Colonic mucosa (tissue), 4 donors: Measurements from ENCODE around the gene PARVG. TPM values are rescaled to one million over a fixed set of nuclear protein-coding genes. Genes with fewer than 3 reads are reported as not detected.

Source experiments
- DNase-seq: peaks from one replicate; pipeline ENCODE4 v3.0.0-alpha.2; 2020
- H3K27ac ChIP-seq: fragments of 200-600 bp; one replicate; pipeline ENCODE4 v1.8.0; 2021
- H3K27me3 ChIP-seq: fragments of 200-600 bp; one replicate; pipeline ENCODE4 v1.8.0; 2021
- H3K36me3 ChIP-seq: fragments of 200-600 bp; one replicate; pipeline ENCODE4 v1.8.0; 2021
- H3K4me1 ChIP-seq: fragments of 200-600 bp; one replicate; pipeline ENCODE4 v1.8.0; 2021; ENCODE audit warnings: mild to moderate bottlenecking
- H3K4me3 ChIP-seq: fragments of 200-600 bp; one replicate; pipeline ENCODE4 v1.8.0; 2021
- H3K9ac ChIP-seq, 2 donors: one replicate each; pipeline ENCODE4 v1.7.0; 2013; ENCODE audit warnings: control low read depth in 2 of 2, low read depth in 2 of 2, low read length in 2 of 2
- H3K9me3 ChIP-seq: fragments of 200-600 bp; one replicate; pipeline ENCODE4 v1.8.0; 2021
- intact Hi-C: fragments of 100-400 bp; cut with DNase I; formaldehyde crosslinking; loops from one replicate; pipeline ENCODE4 v1.14.1; 2022
- total RNA-seq, 2 donors: library from RNA; stranded (reverse); fragmentation: NEBNext Ultra II Directional in 1 of 2; extraction: Animal tissue kit (Norgen Biotek cat#: 25700) in 1 of 2; gene quantifications; one replicate each; pipeline ENCODE4 v1.2.1, GENCODE V29; 2021
- TF ChIP-seq, protein P1 (sequence below): fragments of 200-600 bp; IDR thresholded peaks from one replicate; pipeline ENCODE4 v1.8.0; 2022; ENCODE audit warnings: antibody characterized with exemption, mild to moderate bottlenecking
- donor health status: healthy.
- donor health status: DM: no; HTN: no; CAD: no.
- donor health status: DM: no; HTN: no; CAD: no.

PARVG gene
- total RNA-seq, 2 donors from 2014 or later = 2.4 to 4.1 TPM

DNA sequence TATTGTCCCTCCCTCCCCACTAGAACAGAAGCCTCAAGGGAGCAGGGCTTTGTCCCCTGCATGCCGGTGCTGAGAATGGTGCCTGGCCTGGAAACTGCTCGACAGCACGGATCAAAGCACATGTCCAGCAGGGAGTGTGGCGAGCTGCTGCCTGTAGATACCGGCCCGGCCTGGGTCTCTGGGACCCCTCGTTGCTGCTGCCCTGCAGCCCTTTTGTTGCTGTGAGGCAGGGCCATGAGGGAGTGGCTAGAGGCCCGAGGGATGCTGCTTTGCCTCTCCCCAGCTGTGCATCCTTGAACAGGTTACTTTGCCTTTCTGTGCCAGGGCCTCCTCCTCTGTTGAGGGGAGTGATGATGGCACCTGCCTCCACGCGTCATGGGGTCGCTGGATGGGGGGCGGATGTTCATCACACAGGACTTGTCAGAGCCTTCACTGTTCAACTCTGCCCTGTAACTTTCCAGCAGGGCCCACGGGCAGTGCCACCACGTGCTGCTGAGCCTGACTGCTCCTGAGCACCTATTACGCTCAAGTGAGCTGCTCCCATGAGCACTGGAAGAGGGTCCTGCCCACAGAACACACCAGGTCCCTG is 15.3 kb upstream of the PARVG start:
- H3K36me3 ChIP-seq = no peaks in the 10 kb centered on the region

GRCh38 chr22:44166498-44167276 is 14.0 kb upstream of the PARVG start:
- no peaks in the 10 kb centered on the region for H3K36me3 ChIP-seq
- H3K9me3 ChIP-seq = no peaks in the 10 kb centered on the region
- no peak overlapping the region for H3K9ac ChIP-seq
- H3K27me3 ChIP-seq = no peaks in the 10 kb centered on the region
- H3K27ac ChIP-seq = no peak overlapping the region
- no peaks in the 10 kb centered on the region for H3K4me1 ChIP-seq
- H3K4me3 ChIP-seq = no peak overlapping the region
- TF ChIP-seq, protein P1, sequence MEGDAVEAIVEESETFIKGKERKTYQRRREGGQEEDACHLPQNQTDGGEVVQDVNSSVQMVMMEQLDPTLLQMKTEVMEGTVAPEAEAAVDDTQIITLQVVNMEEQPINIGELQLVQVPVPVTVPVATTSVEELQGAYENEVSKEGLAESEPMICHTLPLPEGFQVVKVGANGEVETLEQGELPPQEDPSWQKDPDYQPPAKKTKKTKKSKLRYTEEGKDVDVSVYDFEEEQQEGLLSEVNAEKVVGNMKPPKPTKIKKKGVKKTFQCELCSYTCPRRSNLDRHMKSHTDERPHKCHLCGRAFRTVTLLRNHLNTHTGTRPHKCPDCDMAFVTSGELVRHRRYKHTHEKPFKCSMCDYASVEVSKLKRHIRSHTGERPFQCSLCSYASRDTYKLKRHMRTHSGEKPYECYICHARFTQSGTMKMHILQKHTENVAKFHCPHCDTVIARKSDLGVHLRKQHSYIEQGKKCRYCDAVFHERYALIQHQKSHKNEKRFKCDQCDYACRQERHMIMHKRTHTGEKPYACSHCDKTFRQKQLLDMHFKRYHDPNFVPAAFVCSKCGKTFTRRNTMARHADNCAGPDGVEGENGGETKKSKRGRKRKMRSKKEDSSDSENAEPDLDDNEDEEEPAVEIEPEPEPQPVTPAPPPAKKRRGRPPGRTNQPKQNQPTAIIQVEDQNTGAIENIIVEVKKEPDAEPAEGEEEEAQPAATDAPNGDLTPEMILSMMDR = no peak
- no peak for DNase-seq
- intact Hi-C loops = no loop called here

More for the DNA sequence above, 15.3 kb upstream of the PARVG start:
- no peak for DNase-seq
- no peaks in the 10 kb centered on the region for H3K27me3 ChIP-seq
- no peak overlapping the region for H3K27ac ChIP-seq
- H3K4me3 ChIP-seq = no peak overlapping the region
- intact Hi-C loops = no loop called here
- TF ChIP-seq, protein P1 = no peak
- H3K4me1 ChIP-seq = no peaks in the 10 kb centered on the region
- H3K9me3 ChIP-seq = no peaks in the 10 kb centered on the region
- no peak overlapping the region for H3K9ac ChIP-seq

DNA sequence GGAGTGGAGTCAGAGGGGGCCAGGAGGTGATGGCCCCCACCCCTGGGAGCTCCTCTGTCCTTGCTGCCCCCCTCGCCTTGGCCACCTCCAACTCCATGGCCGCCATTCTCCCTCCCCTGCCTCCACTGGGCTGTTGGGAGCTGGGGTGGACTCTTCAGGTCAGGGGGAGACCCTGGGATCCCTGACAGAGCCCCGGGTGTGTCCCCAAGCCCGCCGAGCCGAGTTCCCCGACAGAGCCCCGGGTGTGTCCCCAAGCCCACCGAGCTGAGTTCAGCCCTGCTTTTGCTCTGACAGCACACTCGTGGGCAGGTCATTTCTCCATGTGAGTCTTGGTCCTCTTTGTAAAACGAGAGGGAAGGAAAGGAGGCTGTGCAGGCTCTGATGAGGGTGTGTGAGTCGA is 13.2 kb upstream of the PARVG start:
- H3K27me3 ChIP-seq = no peaks in the 10 kb centered on the region
- H3K9ac ChIP-seq = no peak overlapping the region
- no peak overlapping the region for H3K27ac ChIP-seq
- no peak for DNase-seq
- TF ChIP-seq, protein P1 = no peak
- no peaks in the 10 kb centered on the region for H3K4me1 ChIP-seq
- no peaks in the 10 kb centered on the region for H3K36me3 ChIP-seq
- intact Hi-C loops = no loop called here
- no peak overlapping the region for H3K4me3 ChIP-seq
- no peaks in the 10 kb centered on the region for H3K9me3 ChIP-seq

DNA sequence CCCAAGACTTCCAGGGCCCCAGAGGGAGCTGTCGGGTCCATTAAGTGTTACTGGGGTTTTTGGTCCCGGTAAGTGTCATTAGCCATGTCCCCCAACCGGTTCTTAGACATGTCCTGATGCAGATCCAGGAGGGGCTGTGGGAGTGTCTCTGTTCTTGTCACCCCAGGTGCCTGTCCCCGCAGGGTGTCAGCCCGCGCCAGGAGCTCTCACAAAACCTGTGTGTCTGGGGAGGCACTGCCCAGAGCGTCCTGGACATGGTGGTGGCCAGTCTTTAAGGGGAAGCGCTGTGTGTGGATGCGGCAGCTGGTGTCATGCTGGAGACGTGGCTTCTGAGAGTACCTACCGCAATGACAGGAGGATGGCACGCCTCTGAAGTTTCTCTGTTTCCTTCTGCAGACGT is 12.5 kb upstream of the PARVG start:
- H3K9ac ChIP-seq = no peak overlapping the region
- H3K4me3 ChIP-seq = no peak overlapping the region
- H3K9me3 ChIP-seq = no peaks in the 10 kb centered on the region
- DNase-seq = no peak
- intact Hi-C loops = no loop called here
- H3K27me3 ChIP-seq = no peaks in the 10 kb centered on the region
- H3K4me1 ChIP-seq = no peaks in the 10 kb centered on the region
- TF ChIP-seq, protein P1 = no peak
- H3K36me3 ChIP-seq = no peaks in the 10 kb centered on the region
- no peak overlapping the region for H3K27ac ChIP-seq

DNA sequence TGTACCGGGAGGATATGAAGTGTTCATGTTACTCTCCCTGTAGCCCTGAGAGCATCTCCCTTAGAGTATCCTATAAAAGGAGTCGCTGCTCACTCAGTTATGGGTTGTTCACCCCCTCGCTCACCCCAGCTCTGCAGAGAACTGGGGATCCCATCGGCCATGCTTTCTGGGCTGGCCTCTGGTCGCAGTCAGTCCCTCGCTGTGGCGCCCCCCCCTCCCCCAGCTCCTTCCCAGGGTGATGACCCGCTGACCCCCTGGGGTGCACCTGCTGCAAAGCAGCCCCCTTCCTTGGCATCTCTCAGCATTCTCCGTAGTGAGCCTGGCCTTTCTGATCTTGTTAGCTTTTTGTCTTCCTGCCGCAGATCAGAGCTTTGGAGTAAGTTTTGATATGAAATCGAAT is 10.3 kb upstream of the PARVG start:
- intact Hi-C loops = no loop called here
- H3K27me3 ChIP-seq = no peaks in the 10 kb centered on the region
- H3K4me1 ChIP-seq = no peaks in the 10 kb centered on the region
- TF ChIP-seq, protein P1 = no peak
- H3K36me3 ChIP-seq = no peaks in the 10 kb centered on the region
- H3K9ac ChIP-seq = no peak overlapping the region
- H3K4me3 ChIP-seq = no peak overlapping the region
- H3K27ac ChIP-seq = no peak overlapping the region
- no peak for DNase-seq
- no peaks in the 10 kb centered on the region for H3K9me3 ChIP-seq
